Anterior cingulate cortex (tissue), 58 donors: Measurements from ENCODE around the gene B3GALT4.
"Not testable (repeated sequence)": the region's sequence is repeated elsewhere in the genome, so short reads cannot be mapped to it uniquely, and the experiment has no call there.

Experiments
- DNase-seq, 58 donors: peaks; one replicate each; lab custom pipeline; 2025; lab: John Stamatoyannopoulos, UW

The B3GALT4 gene

DNA sequence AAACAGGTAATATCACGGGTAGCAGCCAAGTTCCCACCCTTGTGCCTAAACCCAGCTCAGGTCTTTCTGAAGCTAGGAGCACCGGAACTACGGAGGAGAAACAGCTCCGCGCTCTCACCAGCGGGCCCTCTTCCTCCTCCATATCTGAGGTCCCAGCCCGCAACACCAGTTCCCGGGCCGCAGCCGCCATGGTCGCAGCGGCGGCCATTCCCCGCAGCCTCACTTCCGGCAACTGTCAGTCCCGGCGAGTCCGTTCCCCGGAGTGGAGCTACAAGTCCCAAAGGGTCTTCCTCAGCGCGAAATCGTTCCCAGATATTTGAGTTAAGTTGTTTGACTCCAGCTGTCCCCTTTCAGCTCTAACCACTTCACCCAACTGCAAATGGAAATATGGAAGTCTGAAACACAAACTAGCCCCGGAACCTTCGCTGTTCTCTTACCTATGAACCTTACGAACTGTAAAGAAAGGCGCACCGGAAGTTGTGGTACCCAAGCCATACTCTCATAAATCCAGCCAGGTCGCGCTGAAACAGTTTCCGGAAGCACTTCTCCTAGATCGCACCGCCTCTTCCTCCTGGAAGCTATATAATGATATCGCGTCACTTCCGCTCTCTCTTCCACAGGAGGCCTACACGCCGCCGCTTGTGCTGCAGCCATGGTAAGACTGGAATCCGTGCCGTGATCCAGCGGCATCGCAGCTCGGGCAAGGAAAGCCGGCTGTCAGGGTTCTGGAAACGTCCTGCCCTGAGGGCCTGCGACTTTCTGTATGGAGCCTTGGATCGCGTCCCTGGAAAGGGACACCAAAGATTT lies 5.3 kb upstream of the B3GALT4 start, which contains the start of the genes RPS18 and VPS52:
RPS18 (plus strand) TSS at position 608 of the 807 bp plus-strand sequence; CDS start at position 653, 45 bp downstream.
VPS52 (minus strand) TSS at position 409 of the 807 bp plus-strand sequence; CDS start at position 208, 201 bp downstream.
- peak; percentile 58 to 98 (median 92) for DNase-seq

DNA sequence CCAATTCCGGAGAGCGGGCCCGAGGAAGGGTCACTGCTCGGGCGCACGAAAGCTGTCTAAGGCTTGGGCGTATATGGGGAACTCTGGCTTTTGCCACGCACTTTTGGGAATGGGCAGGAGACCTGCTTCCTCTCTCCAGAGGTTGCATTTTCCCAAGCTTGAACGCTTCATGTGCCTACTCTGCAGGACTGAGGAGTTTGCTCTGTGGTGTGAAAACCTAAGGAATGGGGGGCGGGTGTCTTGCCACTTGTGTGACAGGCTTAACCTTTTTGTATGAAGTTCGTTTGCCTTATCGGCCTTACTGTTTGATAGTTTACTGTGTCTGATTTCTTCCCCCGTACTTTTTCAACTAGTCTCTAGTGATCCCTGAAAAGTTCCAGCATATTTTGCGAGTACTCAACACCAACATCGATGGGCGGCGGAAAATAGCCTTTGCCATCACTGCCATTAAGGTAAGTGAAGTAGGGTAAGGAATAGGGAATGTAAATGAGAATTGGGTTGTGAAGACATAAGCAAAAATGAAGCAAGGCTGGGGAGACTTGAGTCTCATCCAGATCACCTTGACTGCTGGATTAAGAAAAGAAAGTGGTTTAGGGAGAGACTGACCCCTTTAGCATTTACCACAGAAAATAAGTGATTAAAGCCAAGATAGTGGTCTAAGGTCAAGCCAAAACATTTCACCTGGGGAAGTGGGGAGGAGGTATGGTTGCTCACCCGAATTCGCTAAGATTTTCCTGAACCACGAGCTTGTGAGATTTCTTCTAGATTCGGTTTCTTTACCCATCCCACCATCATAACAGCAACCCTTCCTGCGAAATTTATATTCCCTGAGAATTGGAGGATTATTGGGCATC lies 4.4 kb upstream of the B3GALT4 start:
- no peak for DNase-seq

DNA sequence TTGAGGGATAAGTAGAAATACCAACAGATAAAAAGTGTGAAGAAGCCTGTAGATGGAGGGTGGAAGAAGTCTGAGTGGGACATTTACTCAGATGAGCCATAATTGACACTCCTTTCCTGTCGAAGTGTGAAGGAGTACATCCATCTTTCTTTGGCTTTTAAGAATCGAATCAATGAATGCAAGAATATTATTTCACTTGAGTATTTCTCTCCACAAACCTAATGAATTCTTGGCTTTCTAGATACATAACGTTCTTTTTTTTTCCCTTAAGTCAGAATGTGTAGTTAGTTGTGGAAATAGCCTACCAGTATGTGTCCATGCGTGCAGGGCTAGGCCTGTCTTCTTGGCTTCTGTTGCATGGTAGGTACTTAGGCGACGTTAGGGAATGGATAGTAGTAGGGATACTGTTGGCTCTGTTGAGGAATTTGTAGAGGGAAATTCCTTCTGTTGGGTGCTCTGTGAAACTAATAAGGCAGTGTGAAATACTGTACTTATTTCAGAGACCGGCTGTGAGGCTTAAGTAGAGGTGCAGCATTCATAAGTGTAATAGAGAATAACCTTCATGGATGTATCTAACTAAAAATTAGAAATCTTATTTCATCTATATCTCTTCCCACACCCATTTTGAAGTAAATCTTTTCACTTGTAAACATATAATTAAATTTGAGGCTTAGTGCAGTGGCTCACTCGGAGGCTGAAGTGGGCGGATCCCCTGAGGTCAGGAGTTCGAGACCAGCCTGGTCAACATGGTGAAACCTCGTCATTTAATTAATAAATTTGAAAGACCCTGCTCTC lies 3.6 kb upstream of the B3GALT4 start:
- DNase-seq, result no peak

GRCh38 chr6:33273924-33274902 lies 2.7 kb upstream of the B3GALT4 start:
- no peak for DNase-seq

DNA sequence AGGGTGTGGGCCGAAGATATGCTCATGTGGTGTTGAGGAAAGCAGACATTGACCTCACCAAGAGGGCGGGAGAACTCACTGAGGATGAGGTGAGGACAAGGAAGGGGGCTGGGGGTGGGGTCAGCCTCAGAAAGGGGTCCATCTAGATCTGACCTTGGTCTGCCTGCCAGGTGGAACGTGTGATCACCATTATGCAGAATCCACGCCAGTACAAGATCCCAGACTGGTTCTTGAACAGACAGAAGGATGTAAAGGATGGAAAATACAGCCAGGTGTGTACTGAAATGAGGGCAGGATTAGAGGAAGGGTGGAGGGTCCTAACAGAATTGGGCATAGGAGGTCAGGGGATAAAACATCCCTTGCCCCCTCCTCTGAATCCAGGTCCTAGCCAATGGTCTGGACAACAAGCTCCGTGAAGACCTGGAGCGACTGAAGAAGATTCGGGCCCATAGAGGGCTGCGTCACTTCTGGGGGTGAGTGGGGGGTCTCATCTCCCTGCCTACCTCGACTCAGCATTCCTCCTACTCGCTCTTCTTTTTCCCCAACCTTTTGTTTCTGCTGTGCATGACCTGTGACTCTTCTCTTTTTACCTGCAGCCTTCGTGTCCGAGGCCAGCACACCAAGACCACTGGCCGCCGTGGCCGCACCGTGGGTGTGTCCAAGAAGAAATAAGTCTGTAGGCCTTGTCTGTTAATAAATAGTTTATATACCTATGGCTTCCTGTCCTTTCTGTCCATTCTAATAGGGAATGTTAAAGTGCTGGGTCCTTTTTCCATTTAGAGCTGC lies 935 bp upstream of the B3GALT4 start:
- not testable (repeated sequence) for DNase-seq

- DNase-seq, result no peak
Measured at GRCh38 chr6:33276581-33276863, 401 bp upstream of the B3GALT4 start.

DNA sequence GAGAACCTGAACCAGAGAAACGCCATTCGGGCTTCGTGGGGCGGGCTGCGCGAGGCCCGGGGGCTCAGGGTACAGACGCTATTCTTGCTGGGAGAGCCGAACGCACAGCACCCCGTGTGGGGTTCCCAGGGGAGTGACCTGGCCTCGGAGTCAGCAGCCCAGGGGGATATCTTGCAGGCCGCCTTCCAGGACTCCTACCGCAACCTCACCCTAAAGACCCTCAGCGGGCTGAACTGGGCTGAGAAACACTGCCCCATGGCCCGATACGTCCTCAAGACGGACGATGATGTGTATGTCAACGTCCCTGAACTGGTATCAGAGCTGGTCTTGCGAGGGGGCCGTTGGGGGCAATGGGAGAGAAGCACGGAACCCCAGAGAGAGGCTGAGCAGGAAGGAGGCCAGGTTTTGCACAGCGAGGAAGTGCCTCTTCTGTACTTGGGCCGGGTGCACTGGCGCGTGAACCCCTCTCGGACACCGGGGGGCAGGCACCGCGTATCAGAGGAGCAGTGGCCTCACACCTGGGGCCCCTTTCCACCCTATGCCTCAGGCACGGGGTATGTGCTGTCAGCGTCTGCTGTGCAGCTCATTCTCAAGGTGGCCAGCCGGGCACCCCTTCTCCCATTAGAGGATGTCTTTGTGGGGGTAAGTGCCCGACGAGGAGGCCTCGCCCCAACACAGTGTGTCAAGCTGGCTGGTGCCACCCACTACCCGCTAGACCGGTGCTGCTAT lies 904 bp downstream of the B3GALT4 start:
- peak in 1 of 58 donors; percentile 24 for DNase-seq

- no peak for DNase-seq
Measured at GRCh38 chr6:33278392-33278741, 1.4 kb downstream of the B3GALT4 start.

GRCh38 chr6:33278810-33279209 lies 1.9 kb downstream of the B3GALT4 start:
- DNase-seq, result no peak

- DNase-seq, result no peak
Measured at GRCh38 chr6:33279257-33279695, 2.4 kb downstream of the B3GALT4 start.

GRCh38 chr6:33279971-33280511 lies 3.1 kb downstream of the B3GALT4 start:
- no peak for DNase-seq

DNA sequence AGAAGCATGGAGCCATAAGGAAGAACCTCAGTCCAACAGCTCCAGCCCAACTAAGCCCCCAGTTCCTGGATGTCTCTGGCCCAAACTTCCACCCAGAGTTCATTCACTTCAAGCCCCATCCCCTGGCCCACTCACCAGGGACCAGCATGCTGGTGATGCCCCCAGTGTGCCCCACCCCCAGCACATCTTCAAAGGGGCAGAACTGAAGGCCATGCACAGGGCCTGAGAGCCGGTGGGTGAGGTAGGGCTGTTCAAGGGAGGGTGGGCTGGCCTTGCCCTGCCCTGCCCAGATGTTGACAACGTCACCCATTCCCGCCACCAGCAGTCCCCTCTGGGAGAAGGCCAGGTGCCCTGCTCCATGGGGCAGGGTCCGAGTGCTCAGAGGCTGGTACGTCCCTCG lies 3.6 kb downstream of the B3GALT4 start:
- no peak for DNase-seq

- not testable (repeated sequence) for DNase-seq
Measured at GRCh38 chr6:33285214-33285613, 8.3 kb downstream of the B3GALT4 start.

DNA sequence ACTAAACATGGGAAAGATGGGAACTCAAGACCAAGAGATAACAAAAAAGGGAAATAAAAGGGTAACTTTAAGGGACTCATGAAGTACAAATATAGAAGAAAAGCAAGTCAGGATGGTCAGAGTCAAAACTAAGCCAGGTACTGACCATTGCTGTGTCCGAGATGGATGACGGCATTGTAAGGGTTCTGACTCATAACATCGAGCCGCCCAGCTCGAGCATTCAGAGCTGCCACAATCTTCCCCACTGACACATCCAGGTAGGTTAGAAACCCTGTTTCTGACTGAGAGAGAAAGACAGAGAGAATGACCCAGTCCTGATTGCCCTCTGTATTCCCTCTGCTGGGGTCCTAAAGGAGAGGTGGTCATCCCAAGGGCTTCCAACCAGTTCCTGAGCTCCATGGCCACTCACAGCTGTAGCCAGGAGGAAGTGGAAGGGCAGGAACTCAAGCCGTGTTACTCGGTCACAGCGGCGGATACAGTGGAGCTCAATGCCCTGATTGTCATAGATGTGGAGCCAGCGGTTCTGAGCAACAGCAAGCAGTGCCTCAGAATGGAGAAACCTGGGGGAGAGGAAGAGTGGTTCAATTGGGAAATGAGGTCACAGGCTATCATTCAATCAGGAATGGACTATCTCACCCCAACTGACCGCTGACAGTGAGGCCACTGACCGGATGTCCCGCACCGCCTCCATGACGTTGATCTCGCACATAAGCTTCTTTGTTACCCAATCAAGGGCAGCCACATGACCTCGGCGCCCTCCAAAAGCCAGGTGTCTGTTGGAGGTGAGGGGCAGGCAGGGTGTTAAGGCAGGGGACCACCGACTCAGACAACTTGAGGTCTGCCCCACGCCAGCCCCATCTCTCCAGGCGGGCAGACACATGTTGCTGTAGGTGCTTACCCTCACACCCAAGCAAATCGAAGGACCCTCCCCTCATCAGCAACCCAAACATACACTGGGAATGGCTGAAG lies 10.3 kb downstream of the B3GALT4 start:
- DNase-seq, result no peak

GRCh38 chr6:33288141-33288920 lies 11.4 kb downstream of the B3GALT4 start:
- no peak for DNase-seq
